ENCODE results near the gene VKORC1.

- no peak for TF ChIP-seq EZH2 (IDR thresholded peaks at IDR 0.05; ENCODE audit: low read length, unreplicated experiment)
- TF ChIP-seq CTCF (conservative IDR thresholded peaks at IDR 0.05; ENCODE audit: low read depth, low read length), result no peak
- TF ChIP-seq EZH2phosphoT487 (IDR thresholded peaks at IDR 0.05; ENCODE audit: borderline replicate concordance, low read length), result no peak
Observed at GRCh38 chr16:31063843-31064611, 30.6 kb downstream of the VKORC1 start.

All from PC-3 (cell line).